Adipocyte (in vitro differentiated cells): ENCODE measurements around the gene HTR3A.

Experiments used
- DNase-seq: peaks from one replicate; pipeline ENCODE4 v3.0.0-alpha.2; 2015; ENCODE audit warnings: low read depth
- H3K27me3 ChIP-seq: replicated peaks from 2 replicates; pipeline ENCODE4 v1.7.0; 2013; ENCODE audit warnings: mild to moderate bottlenecking, low read length, moderate library complexity; ENCODE audit not compliant: control insufficient read depth, insufficient read depth
- H3K36me3 ChIP-seq: 2 replicates; pipeline ENCODE4 v1.7.0; 2013; ENCODE audit warnings: low read length, mild to moderate bottlenecking, moderate library complexity; ENCODE audit not compliant: control insufficient read depth, insufficient read depth, severe bottlenecking
- H3K4me1 ChIP-seq: 2 replicates; pipeline ENCODE4 v1.7.0; 2013; ENCODE audit warnings: mild to moderate bottlenecking, low read length, moderate library complexity; ENCODE audit not compliant: control insufficient read depth, insufficient read depth
- H3K4me3 ChIP-seq: 2 replicates; pipeline ENCODE4 v1.7.0; 2013; ENCODE audit warnings: mild to moderate bottlenecking, low read length, moderate library complexity
- H3K9ac ChIP-seq: 2 replicates; pipeline ENCODE4 v1.7.0; 2013; ENCODE audit warnings: mild to moderate bottlenecking, low read length, moderate library complexity
- H3K9me3 ChIP-seq: 2 replicates; pipeline ENCODE4 v1.7.0; 2013; ENCODE audit warnings: mild to moderate bottlenecking, low read length, moderate library complexity; ENCODE audit not compliant: control insufficient read depth

HTR3A gene

DNA sequence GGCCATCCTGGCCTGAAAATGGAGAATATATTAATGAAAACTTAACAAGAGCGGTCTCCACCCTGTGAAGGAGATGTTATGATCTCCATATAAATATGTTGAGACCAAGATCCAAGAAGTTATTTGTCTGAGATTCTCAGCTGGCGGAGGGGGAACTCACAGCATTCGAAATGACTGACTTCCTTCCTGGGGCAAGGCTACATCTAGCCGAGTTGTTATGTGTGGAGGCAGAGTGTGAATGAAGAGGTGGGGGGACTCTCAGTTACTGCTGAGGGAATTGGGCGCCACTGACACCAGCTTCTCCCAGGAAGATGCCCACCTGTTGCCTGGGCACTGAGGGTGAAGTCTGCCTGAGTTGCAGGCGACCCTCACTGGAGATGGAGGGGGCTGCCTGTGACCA, 5.9 kb downstream of the HTR3A start:
- no peaks in the 10 kb centered on the region for H3K4me1 ChIP-seq
- H3K27me3 ChIP-seq, result peaks cover 86% of the 10 kb centered on the region
- H3K9me3 ChIP-seq, result no peaks in the 10 kb centered on the region
- no peak overlapping the region for H3K4me3 ChIP-seq
- no peak for DNase-seq
- H3K36me3 ChIP-seq, result no peaks in the 10 kb centered on the region
- no peak overlapping the region for H3K9ac ChIP-seq

DNA sequence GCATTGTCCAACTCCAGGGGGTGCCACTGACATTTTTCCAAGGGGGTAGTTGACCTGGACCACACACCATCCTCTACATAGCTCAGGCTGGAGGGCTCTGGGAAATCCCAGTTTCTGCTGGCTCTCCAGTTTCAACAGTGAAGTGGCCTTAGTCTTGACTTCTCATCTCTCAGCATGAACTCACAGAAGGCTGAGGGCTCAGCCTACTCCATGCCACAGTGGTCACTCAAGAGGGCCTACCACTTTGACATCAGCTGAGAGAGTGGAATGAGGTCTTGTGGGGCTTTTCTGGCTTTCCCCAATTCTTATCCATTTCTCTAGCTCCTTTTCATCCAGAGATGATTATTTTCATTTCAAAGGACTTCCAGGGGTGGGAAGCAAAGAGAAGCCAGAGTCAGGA, 7.4 kb downstream of the HTR3A start:
- H3K4me3 ChIP-seq, result no peak overlapping the region
- H3K36me3 ChIP-seq, result no peaks in the 10 kb centered on the region
- no peaks in the 10 kb centered on the region for H3K4me1 ChIP-seq
- DNase-seq, result no peak
- no peak overlapping the region for H3K9ac ChIP-seq
- H3K27me3 ChIP-seq, result peaks cover 86% of the 10 kb centered on the region
- no peaks in the 10 kb centered on the region for H3K9me3 ChIP-seq

DNA sequence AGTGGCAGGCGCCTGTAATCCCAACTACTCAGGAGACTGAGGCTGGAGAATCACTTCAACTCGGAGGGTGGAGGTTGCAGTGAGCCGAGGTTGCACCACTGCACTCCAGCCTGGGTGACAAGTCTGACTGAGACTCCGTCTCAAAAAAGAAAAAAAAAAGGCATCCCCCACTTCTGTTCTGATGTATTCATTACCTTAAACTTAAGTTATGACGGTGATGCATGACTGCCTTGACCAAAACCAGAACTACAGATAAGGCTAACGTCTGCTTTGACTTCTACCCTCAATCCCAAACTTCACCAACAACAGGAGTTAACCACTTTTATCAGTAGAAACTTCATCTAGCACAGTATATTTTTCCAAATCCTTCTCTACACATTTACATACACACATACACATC, 9.9 kb downstream of the HTR3A start:
- H3K9me3 ChIP-seq, result no peaks in the 10 kb centered on the region
- no peak for DNase-seq
- peaks cover 71% of the 10 kb centered on the region for H3K27me3 ChIP-seq
- no peaks in the 10 kb centered on the region for H3K36me3 ChIP-seq
- H3K4me1 ChIP-seq, result no peaks in the 10 kb centered on the region
- H3K4me3 ChIP-seq, result no peak overlapping the region
- H3K9ac ChIP-seq, result no peak overlapping the region

DNA sequence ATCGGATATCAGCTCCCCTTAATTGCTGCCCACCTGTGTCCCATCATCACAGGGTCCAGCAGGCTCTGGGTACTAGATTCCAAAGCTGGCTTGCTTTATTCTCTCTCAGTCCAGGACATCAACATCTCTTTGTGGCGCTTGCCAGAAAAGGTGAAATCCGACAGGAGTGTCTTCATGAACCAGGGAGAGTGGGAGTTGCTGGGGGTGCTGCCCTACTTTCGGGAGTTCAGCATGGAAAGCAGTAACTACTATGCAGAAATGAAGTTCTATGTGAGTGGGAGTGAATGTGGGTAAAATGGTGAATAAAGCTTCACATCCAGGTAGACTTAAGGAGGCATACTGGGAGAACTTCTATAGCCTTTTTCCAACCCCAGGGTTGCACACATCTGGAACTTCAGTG, 11.0 kb downstream of the HTR3A start:
- no peak overlapping the region for H3K4me3 ChIP-seq
- no peak overlapping the region for H3K9ac ChIP-seq
- peaks cover 65% of the 10 kb centered on the region for H3K27me3 ChIP-seq
- no peak for DNase-seq
- no peaks in the 10 kb centered on the region for H3K9me3 ChIP-seq
- H3K36me3 ChIP-seq, result no peaks in the 10 kb centered on the region
- H3K4me1 ChIP-seq, result no peaks in the 10 kb centered on the region

DNA sequence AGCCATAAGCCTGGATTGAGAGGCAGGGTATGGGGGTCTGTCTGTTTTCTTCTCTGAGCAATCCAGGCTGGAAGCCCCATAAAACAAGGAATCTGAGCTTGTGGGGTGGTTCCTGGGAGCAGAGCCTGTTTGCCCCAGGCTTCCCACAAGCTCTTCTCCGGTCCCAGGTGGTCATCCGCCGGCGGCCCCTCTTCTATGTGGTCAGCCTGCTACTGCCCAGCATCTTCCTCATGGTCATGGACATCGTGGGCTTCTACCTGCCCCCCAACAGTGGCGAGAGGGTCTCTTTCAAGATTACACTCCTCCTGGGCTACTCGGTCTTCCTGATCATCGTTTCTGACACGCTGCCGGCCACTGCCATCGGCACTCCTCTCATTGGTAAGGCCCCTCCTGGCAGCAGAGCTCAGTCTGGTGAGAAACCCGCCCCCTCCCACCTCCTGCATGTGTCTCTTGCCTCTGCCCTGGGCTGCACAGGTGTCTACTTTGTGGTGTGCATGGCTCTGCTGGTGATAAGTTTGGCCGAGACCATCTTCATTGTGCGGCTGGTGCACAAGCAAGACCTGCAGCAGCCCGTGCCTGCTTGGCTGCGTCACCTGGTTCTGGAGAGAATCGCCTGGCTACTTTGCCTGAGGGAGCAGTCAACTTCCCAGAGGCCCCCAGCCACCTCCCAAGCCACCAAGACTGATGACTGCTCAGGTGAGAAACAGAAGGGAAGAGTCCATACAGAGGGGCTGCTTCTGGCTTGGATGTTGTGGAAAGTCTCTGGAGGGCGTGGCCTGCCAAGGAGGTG, 11.6 kb downstream of the HTR3A start:
- H3K4me1 ChIP-seq, result no peaks in the 10 kb centered on the region
- DNase-seq, result no peak
- no peaks in the 10 kb centered on the region for H3K36me3 ChIP-seq
- H3K9ac ChIP-seq, result no peak overlapping the region
- no peak overlapping the region for H3K4me3 ChIP-seq
- no peaks in the 10 kb centered on the region for H3K9me3 ChIP-seq
- peaks cover 60% of the 10 kb centered on the region for H3K27me3 ChIP-seq

DNA sequence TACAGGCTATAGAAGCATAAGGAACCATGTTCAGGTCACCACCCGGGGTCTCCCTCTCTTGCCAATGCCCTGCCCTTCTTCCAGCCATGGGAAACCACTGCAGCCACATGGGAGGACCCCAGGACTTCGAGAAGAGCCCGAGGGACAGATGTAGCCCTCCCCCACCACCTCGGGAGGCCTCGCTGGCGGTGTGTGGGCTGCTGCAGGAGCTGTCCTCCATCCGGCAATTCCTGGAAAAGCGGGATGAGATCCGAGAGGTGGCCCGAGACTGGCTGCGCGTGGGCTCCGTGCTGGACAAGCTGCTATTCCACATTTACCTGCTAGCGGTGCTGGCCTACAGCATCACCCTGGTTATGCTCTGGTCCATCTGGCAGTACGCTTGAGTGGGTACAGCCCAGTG, 14.5 kb downstream of the HTR3A start:
- no peak overlapping the region for H3K4me3 ChIP-seq
- no peaks in the 10 kb centered on the region for H3K9me3 ChIP-seq
- H3K4me1 ChIP-seq, result no peaks in the 10 kb centered on the region
- no peaks in the 10 kb centered on the region for H3K36me3 ChIP-seq
- no peak overlapping the region for H3K9ac ChIP-seq
- H3K27me3 ChIP-seq, result peaks cover 60% of the 10 kb centered on the region
- DNase-seq, result no peak

DNA sequence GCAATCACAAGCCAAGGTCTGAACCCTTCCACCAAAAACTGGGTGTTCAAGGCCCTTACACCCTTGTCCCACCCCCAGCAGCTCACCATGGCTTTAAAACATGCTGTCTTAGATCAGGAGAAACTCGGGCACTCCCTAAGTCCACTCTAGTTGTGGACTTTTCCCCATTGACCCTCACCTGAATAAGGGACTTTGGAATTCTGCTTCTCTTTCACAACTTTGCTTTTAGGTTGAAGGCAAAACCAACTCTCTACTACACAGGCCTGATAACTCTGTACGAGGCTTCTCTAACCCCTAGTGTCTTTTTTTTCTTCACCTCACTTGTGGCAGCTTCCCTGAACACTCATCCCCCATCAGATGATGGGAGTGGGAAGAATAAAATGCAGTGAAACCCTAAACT, 15.0 kb downstream of the HTR3A start:
- no peak overlapping the region for H3K9ac ChIP-seq
- H3K36me3 ChIP-seq, result no peaks in the 10 kb centered on the region
- peaks cover 61% of the 10 kb centered on the region for H3K27me3 ChIP-seq
- no peak for DNase-seq
- H3K4me3 ChIP-seq, result no peak overlapping the region
- H3K9me3 ChIP-seq, result no peaks in the 10 kb centered on the region
- no peaks in the 10 kb centered on the region for H3K4me1 ChIP-seq

DNA sequence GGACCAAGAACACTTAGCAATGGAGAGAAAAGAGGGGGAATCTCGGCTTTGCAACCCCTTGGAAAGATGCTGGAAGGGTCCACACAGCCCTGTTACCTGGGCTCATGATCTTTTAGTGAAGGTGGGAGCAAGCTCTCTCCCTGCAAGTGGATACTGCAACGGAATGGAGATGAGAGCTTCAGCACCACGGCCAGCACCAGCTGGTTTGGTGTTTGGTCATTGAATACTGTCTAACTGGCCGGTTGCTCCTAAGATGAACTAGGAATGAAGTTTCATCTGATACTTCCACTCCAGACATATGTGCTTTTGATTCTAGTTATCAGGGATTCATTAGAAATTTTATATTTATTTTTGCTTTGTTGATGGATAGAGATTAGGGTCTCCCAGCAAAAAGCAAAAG, 16.3 kb downstream of the HTR3A start:
- Histone ChIP-seq H3K36me3 (no peaks in the 10 kb centered on the region), H3K27me3 (peaks cover 65% of the 10 kb centered on the region), H3K9ac (no peak overlapping the region), H3K4me3 (no peak overlapping the region), H3K9me3 (no peaks in the 10 kb centered on the region), H3K4me1 (no peaks in the 10 kb centered on the region)
- peak; percentile 57 for DNase-seq

DNA sequence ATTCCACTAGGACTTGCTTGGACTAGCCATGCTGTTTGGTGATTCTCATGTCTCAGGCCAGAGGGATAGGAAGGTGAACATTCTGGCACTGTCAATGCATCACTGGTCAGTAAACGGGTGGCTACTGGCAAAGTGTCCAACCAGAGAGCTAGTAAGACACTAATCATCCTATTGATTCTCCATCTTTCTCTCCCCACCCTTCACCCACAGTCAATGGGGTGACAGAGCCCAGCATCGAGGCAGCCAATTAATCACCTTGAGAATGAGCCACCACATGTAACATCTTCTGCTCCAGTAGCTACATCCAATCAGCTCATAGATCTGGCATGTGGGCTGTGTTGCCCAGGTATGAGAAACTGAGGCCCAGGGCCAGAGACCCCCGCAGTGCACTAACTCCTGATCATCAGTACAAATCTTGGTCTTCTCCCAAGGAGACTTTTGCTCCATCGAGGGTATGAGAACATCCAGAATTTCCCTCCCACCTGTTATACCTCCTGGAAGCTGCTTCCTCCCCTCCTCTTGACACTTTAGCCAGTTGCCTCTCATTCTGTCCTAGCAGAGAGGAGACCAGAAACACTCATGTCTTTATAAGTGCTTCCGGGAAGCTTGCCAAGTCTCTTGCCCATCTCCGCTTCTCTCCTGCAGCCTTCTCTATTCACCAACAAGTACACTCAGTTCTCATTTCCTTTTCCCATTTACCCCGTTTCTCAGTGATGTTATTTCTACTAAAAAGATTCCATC, 17.0 kb downstream of the HTR3A start:
- H3K9ac ChIP-seq, result no peak overlapping the region
- H3K4me1 ChIP-seq, result no peaks in the 10 kb centered on the region
- no peak for DNase-seq
- no peak overlapping the region for H3K4me3 ChIP-seq
- peaks cover 65% of the 10 kb centered on the region for H3K27me3 ChIP-seq
- H3K36me3 ChIP-seq, result no peaks in the 10 kb centered on the region
- H3K9me3 ChIP-seq, result no peaks in the 10 kb centered on the region

DNA sequence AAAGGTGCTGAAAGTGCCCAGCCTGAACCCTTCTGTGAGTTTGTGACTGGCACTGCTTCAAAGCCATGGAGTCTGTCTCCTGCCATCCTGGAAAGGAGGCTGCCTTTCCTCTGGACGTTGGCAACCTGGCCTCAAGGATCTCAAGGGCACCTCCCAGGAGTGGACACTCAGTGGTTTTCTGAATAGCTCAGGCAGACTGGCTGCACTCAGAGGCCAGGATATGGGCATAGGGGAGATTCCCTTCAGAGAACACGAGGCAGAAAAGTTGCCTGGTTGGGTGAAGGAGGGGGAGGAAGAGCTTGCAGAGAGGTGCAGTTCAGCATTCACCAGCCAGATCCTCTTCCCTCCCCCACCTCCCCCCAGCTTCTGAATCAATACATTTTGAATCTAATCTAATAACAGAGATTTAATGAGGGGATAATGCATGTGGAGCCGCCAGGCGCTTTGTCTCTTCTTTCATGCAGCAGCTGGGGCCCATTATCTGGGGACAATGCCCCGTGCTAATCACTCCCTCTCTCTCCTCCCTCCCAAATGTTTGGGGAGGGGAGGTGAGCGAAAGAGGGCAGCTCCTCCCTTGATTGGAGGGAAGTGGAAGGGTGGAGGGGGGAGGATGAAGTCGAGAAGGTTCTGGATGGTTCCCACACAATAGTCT, 17.7 kb downstream of the HTR3A start:
- DNase-seq, result no peak
- no peak overlapping the region for H3K9ac ChIP-seq
- H3K4me3 ChIP-seq, result no peak overlapping the region
- H3K36me3 ChIP-seq, result no peaks in the 10 kb centered on the region
- H3K4me1 ChIP-seq, result no peaks in the 10 kb centered on the region
- peaks cover 66% of the 10 kb centered on the region for H3K27me3 ChIP-seq
- H3K9me3 ChIP-seq, result no peaks in the 10 kb centered on the region

DNA sequence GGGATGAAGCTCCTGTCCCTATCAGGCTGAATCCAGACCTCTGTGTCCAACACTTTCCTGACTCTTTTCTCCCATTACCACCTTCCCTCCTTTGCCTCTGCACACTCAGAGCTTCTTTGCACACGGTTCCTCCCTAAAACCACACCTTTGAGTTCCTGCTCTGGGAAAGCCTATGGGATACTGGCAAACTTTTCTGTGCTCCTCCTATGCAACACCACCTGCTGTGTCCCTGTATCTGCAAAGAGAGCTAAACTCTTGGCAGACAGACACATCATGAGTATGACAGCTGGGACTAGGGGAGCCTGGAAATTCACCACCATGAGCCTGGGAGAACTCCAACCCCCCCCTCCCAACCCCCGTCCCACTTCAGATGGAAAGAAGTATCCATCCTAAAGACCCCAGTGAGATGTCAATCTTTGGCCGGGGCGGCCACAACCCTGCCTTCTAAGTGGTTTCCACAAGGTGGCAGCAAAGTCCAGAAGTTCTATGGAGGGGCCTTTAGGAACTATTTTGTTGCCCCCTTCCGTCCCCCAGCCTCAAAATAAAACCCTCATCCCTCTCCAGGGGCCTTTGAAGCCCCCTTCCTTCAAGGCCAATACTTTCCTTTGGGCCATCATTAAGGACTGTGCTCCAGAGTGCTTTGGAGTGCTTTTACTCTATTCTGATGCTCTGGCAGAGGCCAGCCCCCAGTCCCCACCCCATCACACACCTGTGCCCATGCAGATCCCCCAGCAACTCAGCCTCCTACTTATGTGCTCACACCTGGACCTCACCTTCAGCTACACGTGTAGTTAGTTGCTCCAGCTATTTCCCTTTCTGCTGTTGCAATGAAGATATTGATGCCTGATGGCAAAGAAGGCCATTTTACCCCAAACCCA, 19.4 kb downstream of the HTR3A start:
- Histone ChIP-seq H3K36me3 (no peaks in the 10 kb centered on the region), H3K4me3 (no peak overlapping the region), H3K9me3 (no peaks in the 10 kb centered on the region), H3K27me3 (peaks cover 77% of the 10 kb centered on the region), H3K9ac (no peak overlapping the region), H3K4me1 (no peaks in the 10 kb centered on the region)
- DNase-seq, result peak; percentile 64
